ENCODE results near the gene BEND6. TPM values are rescaled to one million over a fixed set of nuclear protein-coding genes. Genes with fewer than 3 reads are reported as not detected.
A peak's percentile ranks its signal among the peaks of the same experiment; 100 is the strongest.

The BEND6 gene
- polyA plus RNA-seq, 3 donors, result not detected

GRCh38 chr6:56914798-56915658 is 39.9 kb upstream of the BEND6 start:
- Mint-ChIP-seq H3K4me3 (no peak overlapping the region), H3K9me3 (no peaks in the 10 kb centered on the region), H3K27me3 (ENCODE audit: low read depth in 3 of 3) (peaks cover 0 to 3% (median 0%) of the 10 kb centered on the region in 3 donors), H3K4me1 (no peaks in the 10 kb centered on the region), H3K27ac (no peak overlapping the region), H3K36me3 (no peaks in the 10 kb centered on the region)
- H3K4me1 ChIP-seq (ENCODE audit: control insufficient read depth in 1 of 2, insufficient read depth in 2 of 2, low read length in 2 of 2), result no peaks in the 10 kb centered on the region
- H3K79me2 ChIP-seq (ENCODE audit: insufficient read depth, low read length), result no peaks in the 10 kb centered on the region
- H3K27me3 ChIP-seq (ENCODE audit: control insufficient read depth in 2 of 2, insufficient read depth in 2 of 2, low read length in 2 of 2), result no peaks in the 10 kb centered on the region
- no peaks in the 10 kb centered on the region for H4K20me1 ChIP-seq (ENCODE audit: insufficient read depth, low read length)
- TF ChIP-seq CTCF (IDR thresholded peaks at IDR 0.05), result no peak
- WGBS (ENCODE audit: insufficient coverage), result 83% methylated on average over 1 of the region's 8 CpGs
- H3K27ac ChIP-seq (ENCODE audit: low read depth in 1 of 2, low read length in 2 of 2), result no peak overlapping the region
- H3K4me2 ChIP-seq (replicated peaks; ENCODE audit: extremely low read depth, low read length, poor library complexity, severe bottlenecking), result no peak overlapping the region
- no peaks in the 10 kb centered on the region for H3K36me3 ChIP-seq (replicated peaks in 1 of 2; ENCODE audit: control insufficient read depth in 1 of 2, insufficient read depth in 2 of 2, low read length in 2 of 2)
- H2AFZ ChIP-seq (ENCODE audit: insufficient read depth, low read depth, low read length, poor library complexity, severe bottlenecking), result peak overlapping the region; percentile 10
- intact Hi-C loops (cut with micrococcal nuclease), result loop anchor here in 1 of 2 donors (10.0 kb wide), 1 partner anchor 100 kb away; no protein-coding TSS in a partner anchor
- H3K9me3 ChIP-seq (replicated peaks in 1 of 2; ENCODE audit: control insufficient read depth in 1 of 2, insufficient read depth in 1 of 2, low read length in 2 of 2), result no peaks in the 10 kb centered on the region
- H3K4me3 ChIP-seq (replicated peaks in 1 of 3; ENCODE audit: low read depth in 2 of 3, low read length in 3 of 3), result no peak overlapping the region
- no peak for DNase-seq
- H3K9ac ChIP-seq (ENCODE audit: insufficient read depth, low read length, poor library complexity, severe bottlenecking), result no peak overlapping the region

- H3K4me2 ChIP-seq (replicated peaks; ENCODE audit: extremely low read depth, low read length, poor library complexity, severe bottlenecking), result no peak overlapping the region
- no peak overlapping the region for H3K4me3 ChIP-seq (replicated peaks in 1 of 3; ENCODE audit: low read depth in 2 of 3, low read length in 3 of 3)
- H4K20me1 ChIP-seq (ENCODE audit: insufficient read depth, low read length), result no peaks in the 10 kb centered on the region
- H3K79me2 ChIP-seq (ENCODE audit: insufficient read depth, low read length), result no peaks in the 10 kb centered on the region
- no peaks in the 10 kb centered on the region for H3K36me3 Mint-ChIP-seq
- H3K9me3 Mint-ChIP-seq, result no peaks in the 10 kb centered on the region
- H3K9me3 ChIP-seq (replicated peaks in 1 of 2; ENCODE audit: control insufficient read depth in 1 of 2, insufficient read depth in 1 of 2, low read length in 2 of 2), result no peaks in the 10 kb centered on the region
- peaks cover 0 to 4% (median 3%) of the 10 kb centered on the region in 3 donors for H3K27me3 Mint-ChIP-seq (ENCODE audit: low read depth in 3 of 3)
- H3K4me3 Mint-ChIP-seq, result no peak overlapping the region
- no peak overlapping the region for H3K27ac Mint-ChIP-seq
- no peaks in the 10 kb centered on the region for H3K4me1 ChIP-seq (ENCODE audit: control insufficient read depth in 1 of 2, insufficient read depth in 2 of 2, low read length in 2 of 2)
- no peak for DNase-seq
- intact Hi-C loops (cut with micrococcal nuclease), result loop anchor here in 1 of 2 donors (10.0 kb wide), 1 partner anchor 99 kb away; no protein-coding TSS in a partner anchor
- H2AFZ ChIP-seq (ENCODE audit: insufficient read depth, low read depth, low read length, poor library complexity, severe bottlenecking), result no peak overlapping the region
- H3K36me3 ChIP-seq (replicated peaks in 1 of 2; ENCODE audit: control insufficient read depth in 1 of 2, insufficient read depth in 2 of 2, low read length in 2 of 2), result no peaks in the 10 kb centered on the region
- 90% methylated on average over 2 of the region's 4 CpGs for WGBS (ENCODE audit: insufficient coverage)
- H3K9ac ChIP-seq (ENCODE audit: insufficient read depth, low read length, poor library complexity, severe bottlenecking), result no peak overlapping the region
- H3K27me3 ChIP-seq (ENCODE audit: control insufficient read depth in 2 of 2, insufficient read depth in 2 of 2, low read length in 2 of 2), result no peaks in the 10 kb centered on the region
- H3K4me1 Mint-ChIP-seq, result no peaks in the 10 kb centered on the region
- H3K27ac ChIP-seq (ENCODE audit: low read depth in 1 of 2, low read length in 2 of 2), result no peak overlapping the region
- no peak for TF ChIP-seq CTCF (IDR thresholded peaks at IDR 0.05)
Observed at GRCh38 chr6:56915832-56916231, 39.1 kb upstream of the BEND6 start.
